KMS-11 (cell line): ENCODE data around the gene ACSS1.

ENCODE experiments used
- H2AFZ ChIP-seq: fragments of 200-600 bp; sonication (generic); 2 replicates; pipeline ENCODE4 v1.6.1; 2016; ENCODE audit warnings: antibody characterized with exemption, mixed run types, low read depth
- H3K27ac ChIP-seq: fragments of 200-600 bp; sonication (generic); 2 replicates; pipeline ENCODE4 v1.6.1; 2016; ENCODE audit warnings: mild to moderate bottlenecking, mixed run types
- H3K27me3 ChIP-seq: fragments of 200-600 bp; sonication (generic); 2 replicates; pipeline ENCODE4 v1.6.1; 2017; ENCODE audit warnings: mild to moderate bottlenecking, low read depth, mixed run types, moderate library complexity; ENCODE audit not compliant: insufficient read depth
- H3K36me3 ChIP-seq: fragments of 200-600 bp; sonication (generic); 2 replicates; pipeline ENCODE4 v1.6.1; 2017; ENCODE audit warnings: mild to moderate bottlenecking, mixed run types; ENCODE audit not compliant: insufficient read depth
- H3K4me1 ChIP-seq: fragments of 200-600 bp; sonication (generic); 2 replicates; pipeline ENCODE4 v1.6.1; 2016; ENCODE audit warnings: mild to moderate bottlenecking, low read depth, mixed run types; ENCODE audit not compliant: poor library complexity, severe bottlenecking
- H3K4me2 ChIP-seq: fragments of 200-600 bp; sonication (generic); 2 replicates; pipeline ENCODE4 v1.7.0; 2016; ENCODE audit warnings: mild to moderate bottlenecking, mixed run types
- H3K4me3 ChIP-seq: fragments of 200-600 bp; sonication (generic); IDR thresholded peaks from 2 replicates; pipeline ENCODE4 v1.6.1; 2017; ENCODE audit warnings: low read depth, low read length, mixed read lengths; ENCODE audit not compliant: insufficient read depth
- H3K79me2 ChIP-seq: fragments of 200-600 bp; sonication (generic); 2 replicates; pipeline ENCODE4 v1.6.1; 2016; ENCODE audit warnings: low read depth, mixed run types; ENCODE audit not compliant: insufficient read depth
- H3K9ac ChIP-seq: fragments of 200-600 bp; sonication (generic); 2 replicates; pipeline ENCODE4 v1.6.1; 2016; ENCODE audit warnings: mild to moderate bottlenecking, mixed run types
- H4K20me1 ChIP-seq: fragments of 200-600 bp; sonication (generic); 2 replicates; pipeline ENCODE4 v1.6.1; 2016; ENCODE audit warnings: mild to moderate bottlenecking, mixed run types; ENCODE audit not compliant: insufficient read depth
- CTCF ChIP-seq: fragments of 200-600 bp; sonication (generic); conservative IDR thresholded peaks from 2 replicates; pipeline ENCODE4 v1.6.1; 2017; ENCODE audit warnings: low read depth, mild to moderate bottlenecking, antibody characterized with exemption, low read length, moderate library complexity, mixed read lengths

ACSS1 gene

GRCh38 chr20:24983896-24984295 lies 74.0 kb downstream of the ACSS1 start:
- no peak overlapping the region for H3K27ac ChIP-seq
- H3K36me3 ChIP-seq: no peaks in the 10 kb centered on the region
- H3K9ac ChIP-seq: no peak overlapping the region
- H4K20me1 ChIP-seq: no peaks in the 10 kb centered on the region
- no peak overlapping the region for H3K4me3 ChIP-seq
- H3K27me3 ChIP-seq: no peaks in the 10 kb centered on the region
- H2AFZ ChIP-seq: no peak overlapping the region
- H3K79me2 ChIP-seq: no peaks in the 10 kb centered on the region
- H3K4me2 ChIP-seq: no peak overlapping the region
- H3K4me1 ChIP-seq: no peaks in the 10 kb centered on the region
- TF ChIP-seq CTCF: no peak

GRCh38 chr20:24981790-24982189 lies 76.1 kb downstream of the ACSS1 start:
- TF ChIP-seq CTCF: no peak
- Histone ChIP-seq H3K27me3 (no peaks in the 10 kb centered on the region), H3K79me2 (no peaks in the 10 kb centered on the region), H2AFZ (no peak overlapping the region), H3K27ac (no peak overlapping the region), H3K9ac (no peak overlapping the region), H4K20me1 (no peaks in the 10 kb centered on the region), H3K4me1 (no peaks in the 10 kb centered on the region), H3K4me2 (no peak overlapping the region), H3K36me3 (no peaks in the 10 kb centered on the region), H3K4me3 (no peak overlapping the region)

GRCh38 chr20:24981282-24981681 lies 76.7 kb downstream of the ACSS1 start:
- no peak overlapping the region for H3K9ac ChIP-seq
- no peaks in the 10 kb centered on the region for H3K79me2 ChIP-seq
- H2AFZ ChIP-seq: no peak overlapping the region
- H3K4me1 ChIP-seq: no peaks in the 10 kb centered on the region
- H3K27me3 ChIP-seq: no peaks in the 10 kb centered on the region
- no peak overlapping the region for H3K27ac ChIP-seq
- no peaks in the 10 kb centered on the region for H4K20me1 ChIP-seq
- H3K4me2 ChIP-seq: no peak overlapping the region
- H3K4me3 ChIP-seq: no peak overlapping the region
- H3K36me3 ChIP-seq: no peaks in the 10 kb centered on the region
- TF ChIP-seq CTCF: no peak

GRCh38 chr20:24980291-24981053 lies 77.5 kb downstream of the ACSS1 start:
- Histone ChIP-seq H3K79me2 (no peaks in the 10 kb centered on the region), H4K20me1 (no peaks in the 10 kb centered on the region), H2AFZ (no peak overlapping the region), H3K27me3 (no peaks in the 10 kb centered on the region), H3K36me3 (no peaks in the 10 kb centered on the region), H3K4me3 (no peak overlapping the region), H3K4me2 (no peak overlapping the region), H3K9ac (no peak overlapping the region), H3K27ac (no peak overlapping the region), H3K4me1 (no peaks in the 10 kb centered on the region)
- TF ChIP-seq CTCF: no peak
